AG04449 (cell line): ENCODE results near the gene FST.

Experiments used
- CTCF ChIA-PET: fragments of 350-600 bp; formaldehyde crosslinking; extraction: SDS; loops from one replicate; lab custom pipeline; 2021; ENCODE audit warnings: antibody characterized with exemption; lab: Yijun Ruan, JAX
- POLR2A ChIA-PET: fragments of 400-600, 350-600 bp; formaldehyde crosslinking; extraction: SDS; loops from one replicate; lab custom pipeline; 2020; ENCODE audit warnings: antibody characterized with exemption, inconsistent platforms; lab: Yijun Ruan, JAX
- DNase-seq: peaks from one replicate; pipeline ENCODE4 v3.0.0-alpha.2; 2010; ENCODE audit warnings: low read depth, low spot score
- H3K4me3 ChIP-seq: 2 replicates; pipeline ENCODE4 v1.5.1; 2011; ENCODE audit warnings: low read depth, mild to moderate bottlenecking, control low read depth, low read length
- TF ChIP-seq, protein P1 (sequence below): IDR thresholded peaks from one replicate; pipeline ENCODE4 v1.5.1; 2011; ENCODE audit warnings: mild to moderate bottlenecking, moderate library complexity, low read length, control low read depth, inconsistent platforms; ENCODE audit not compliant: insufficient read depth; ENCODE audit errors: missing control alignments

Gene FST

DNA sequence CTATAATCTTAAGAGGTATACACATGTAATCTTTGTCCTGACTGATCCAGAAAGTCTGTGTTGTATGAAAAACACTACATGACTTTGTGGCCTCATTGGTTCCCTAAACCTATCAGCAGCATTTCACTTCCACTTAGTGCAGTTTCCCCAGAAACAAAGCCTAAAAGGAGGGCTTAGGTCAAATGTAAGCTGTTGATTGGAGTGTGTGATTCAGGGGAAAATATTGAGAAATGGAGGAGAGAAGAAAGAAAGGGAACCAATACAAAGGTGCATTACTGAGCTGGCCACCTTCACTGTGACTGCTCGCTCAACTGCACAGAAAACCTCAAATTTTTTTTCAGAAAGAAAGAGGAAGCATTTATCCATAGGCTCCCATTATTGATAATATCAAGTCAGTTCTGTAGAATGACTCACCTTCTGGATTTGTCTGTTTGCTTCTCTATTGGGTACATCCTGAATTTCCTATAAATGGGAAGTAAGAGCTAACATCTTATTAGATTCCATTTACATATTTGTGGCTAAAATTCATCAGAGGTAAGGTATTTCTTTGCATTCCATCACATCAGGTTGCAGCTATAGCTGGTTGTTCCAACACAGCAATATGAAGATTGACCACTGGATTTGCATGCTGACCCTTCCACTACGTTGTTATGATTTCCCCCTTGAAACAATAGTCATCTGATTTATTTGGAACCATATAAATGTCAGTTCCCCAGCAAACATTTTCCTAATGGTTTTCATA lies 10.3 kb upstream of the FST start:
- TF ChIP-seq, protein P1, sequence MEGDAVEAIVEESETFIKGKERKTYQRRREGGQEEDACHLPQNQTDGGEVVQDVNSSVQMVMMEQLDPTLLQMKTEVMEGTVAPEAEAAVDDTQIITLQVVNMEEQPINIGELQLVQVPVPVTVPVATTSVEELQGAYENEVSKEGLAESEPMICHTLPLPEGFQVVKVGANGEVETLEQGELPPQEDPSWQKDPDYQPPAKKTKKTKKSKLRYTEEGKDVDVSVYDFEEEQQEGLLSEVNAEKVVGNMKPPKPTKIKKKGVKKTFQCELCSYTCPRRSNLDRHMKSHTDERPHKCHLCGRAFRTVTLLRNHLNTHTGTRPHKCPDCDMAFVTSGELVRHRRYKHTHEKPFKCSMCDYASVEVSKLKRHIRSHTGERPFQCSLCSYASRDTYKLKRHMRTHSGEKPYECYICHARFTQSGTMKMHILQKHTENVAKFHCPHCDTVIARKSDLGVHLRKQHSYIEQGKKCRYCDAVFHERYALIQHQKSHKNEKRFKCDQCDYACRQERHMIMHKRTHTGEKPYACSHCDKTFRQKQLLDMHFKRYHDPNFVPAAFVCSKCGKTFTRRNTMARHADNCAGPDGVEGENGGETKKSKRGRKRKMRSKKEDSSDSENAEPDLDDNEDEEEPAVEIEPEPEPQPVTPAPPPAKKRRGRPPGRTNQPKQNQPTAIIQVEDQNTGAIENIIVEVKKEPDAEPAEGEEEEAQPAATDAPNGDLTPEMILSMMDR = no peak
- no peak overlapping the region for H3K4me3 ChIP-seq
- no peak for DNase-seq
- CTCF ChIA-PET = interaction anchor here (1.0 to 1.6 kb wide), 4 partner anchors 207 to 746 kb away, joined by 3 to 5 read pairs (median 4); no protein-coding TSS in a partner anchor
- POLR2A ChIA-PET = no interaction called here

DNA sequence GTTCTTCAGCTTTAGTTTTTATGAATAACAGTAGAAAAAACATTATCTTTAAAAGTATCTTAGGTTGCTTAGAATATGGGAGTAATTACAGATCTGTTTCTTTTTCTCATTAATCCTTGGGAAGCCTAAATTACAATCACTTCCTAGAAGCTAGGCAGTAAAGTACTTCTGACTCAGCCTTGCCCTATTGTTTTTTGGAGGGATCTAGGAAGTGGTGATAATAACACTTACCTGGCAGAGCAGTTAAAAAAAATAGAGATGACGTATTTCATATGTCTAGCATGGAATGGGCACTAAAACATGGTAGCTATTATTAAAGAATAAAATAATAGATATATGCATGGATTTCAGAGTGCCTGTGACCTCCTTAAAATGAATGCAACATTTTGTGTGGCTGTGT lies 8.2 kb upstream of the FST start:
- H3K4me3 ChIP-seq = no peak overlapping the region
- DNase-seq = no peak
- CTCF ChIA-PET = interaction anchor here (1.3 to 1.8 kb wide), 2 partner anchors 209 to 745 kb away, joined by 4 to 5 read pairs; no protein-coding TSS in a partner anchor
- POLR2A ChIA-PET = no interaction called here
- TF ChIP-seq, protein P1 = no peak

DNA sequence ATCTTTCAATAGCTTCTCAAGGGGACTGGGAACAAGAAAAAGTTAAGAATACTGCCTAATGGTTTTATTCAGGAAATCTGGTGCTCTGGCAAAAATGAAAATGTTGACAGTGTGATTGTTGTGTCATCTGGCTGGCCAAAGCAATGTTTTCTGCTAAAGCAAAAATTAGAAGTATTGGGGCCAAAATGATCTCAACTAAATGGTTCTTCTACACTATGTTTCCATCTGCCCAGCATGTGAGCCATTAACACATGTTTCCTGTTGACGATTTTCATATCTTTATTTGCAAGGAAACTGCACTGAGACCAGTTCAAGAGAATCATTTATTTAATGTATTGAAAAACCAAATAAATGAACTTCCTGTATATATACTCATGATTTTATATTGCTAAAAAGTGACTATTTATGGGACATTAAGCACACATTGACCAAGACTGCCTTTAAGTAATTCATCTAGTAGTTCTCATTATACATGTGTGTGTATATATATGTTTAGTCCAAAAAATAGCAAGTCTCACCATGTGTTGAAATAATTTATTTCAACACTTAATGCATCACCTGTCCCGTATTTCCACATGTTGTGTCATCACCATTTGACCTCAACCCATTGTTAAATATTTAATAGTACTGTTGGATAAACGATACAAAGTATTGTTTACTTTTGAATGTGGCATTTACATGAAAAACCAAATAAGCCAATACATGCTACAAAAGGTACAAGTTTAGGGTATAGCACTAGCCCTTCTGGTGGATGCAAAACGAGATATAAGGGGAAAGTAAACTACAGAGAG lies 7.5 kb upstream of the FST start:
- POLR2A ChIA-PET = no interaction called here
- CTCF ChIA-PET = interaction anchor here (1.3 to 1.8 kb wide), 2 partner anchors 210 to 744 kb away, joined by 4 to 5 read pairs; no protein-coding TSS in a partner anchor
- no peak overlapping the region for H3K4me3 ChIP-seq
- no peak for DNase-seq
- TF ChIP-seq, protein P1 = no peak

DNA sequence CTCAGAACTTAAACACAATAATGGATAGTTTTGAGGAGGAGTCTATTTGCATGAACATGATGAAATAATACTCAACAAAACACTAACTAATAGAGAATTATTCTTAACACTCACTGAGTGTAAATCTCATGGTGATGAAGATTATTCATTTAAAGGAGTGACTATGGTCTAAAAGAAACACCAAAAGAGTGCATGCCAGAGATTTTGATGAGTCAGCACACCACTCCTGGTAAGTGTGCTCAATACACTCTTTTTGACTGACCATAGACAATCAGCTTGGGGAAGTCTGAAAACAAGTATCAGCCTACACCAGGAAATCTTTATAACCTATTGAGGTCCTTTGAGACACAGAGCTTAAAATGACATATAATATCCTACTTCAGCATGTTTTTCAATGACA lies 6.8 kb upstream of the FST start:
- no peak for DNase-seq
- ChIA-PET CTCF (interaction anchor here (1.0 to 1.4 kb wide), 2 partner anchors 43 to 756 kb away, joined by 3 to 5 read pairs; no protein-coding TSS in a partner anchor), POLR2A (no interaction called here)
- TF ChIP-seq, protein P1 = no peak
- no peak overlapping the region for H3K4me3 ChIP-seq

DNA sequence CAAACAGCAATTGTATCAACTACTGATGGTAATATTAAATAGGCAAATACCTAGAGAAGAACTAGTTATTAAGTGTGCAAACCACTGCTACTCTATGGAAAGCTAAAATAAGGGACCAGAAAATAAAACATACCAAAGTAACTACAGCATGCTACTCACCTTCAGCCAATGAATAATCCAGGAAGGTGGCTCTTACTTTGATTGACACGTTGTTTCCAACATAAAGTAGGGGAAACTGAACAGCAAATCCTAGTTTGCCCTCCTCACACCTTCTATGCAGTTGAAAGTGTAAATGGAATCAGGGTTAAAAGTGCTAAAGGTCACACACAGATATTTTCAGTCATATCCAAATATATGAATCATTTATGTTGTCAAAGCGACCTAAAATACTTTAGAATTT lies 5.1 kb upstream of the FST start:
- no peak for DNase-seq
- TF ChIP-seq, protein P1 = no peak
- CTCF ChIA-PET = interaction anchor here (2.0 to 5.4 kb wide), 2 partner anchors 10 to 760 kb away, joined by 7 to 26 read pairs; no protein-coding TSS in a partner anchor
- H3K4me3 ChIP-seq = no peak overlapping the region
- POLR2A ChIA-PET = no interaction called here

DNA sequence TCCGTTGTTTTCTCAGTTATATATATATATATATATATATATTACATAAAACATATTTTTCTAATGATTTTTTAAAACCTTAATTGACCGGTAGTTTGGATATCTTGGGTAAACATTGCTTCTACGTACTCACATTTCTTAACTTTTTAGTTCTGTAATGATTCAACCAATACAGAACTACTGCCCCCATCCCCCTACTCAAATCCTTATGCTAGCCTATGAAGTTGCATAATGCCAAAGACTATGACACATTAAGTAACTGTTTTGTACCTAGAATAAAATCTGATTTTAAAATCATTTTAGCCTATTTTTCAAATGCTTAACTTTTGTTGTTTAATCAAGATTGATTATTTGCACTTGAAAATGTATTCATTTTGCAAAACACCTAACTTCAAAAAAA lies 4.4 kb upstream of the FST start:
- no peak overlapping the region for H3K4me3 ChIP-seq
- TF ChIP-seq, protein P1 = no peak
- DNase-seq = no peak
- CTCF ChIA-PET = interaction anchor here (1.2 to 5.4 kb wide), 6 partner anchors 9 to 759 kb away, joined by 5 to 26 read pairs (median 12); no protein-coding TSS in a partner anchor
- POLR2A ChIA-PET = no interaction called here
